Naive thymus-derived CD4-positive, alpha-beta T cell (primary cell): ENCODE data around the gene PTPRN2. TPM values are rescaled to one million over a fixed set of nuclear protein-coding genes. Genes with fewer than 3 reads are reported as not detected.

Source experiments
- ATAC-seq: fragments of 150-1000 bp; cut with Tn5 transposase; 2 replicates; pipeline ENCODE4 v1.10.0; 2021; ENCODE audit warnings: mild to moderate bottlenecking, moderate library complexity
- CTCF ChIA-PET: fragments of 350-600 bp; sonication (Branson Sonifier 250); formaldehyde crosslinking; loops from one replicate; lab custom pipeline; 2021; ENCODE audit warnings: antibody characterized with exemption; lab: Charles Lee
- POLR2A ChIA-PET: fragments of 350-600 bp; sonication (Branson Sonifier 250); formaldehyde crosslinking; loops from one replicate; lab custom pipeline; 2021; ENCODE audit warnings: antibody characterized with exemption, inconsistent platforms; lab: Charles Lee
- DNase-seq, 9 donors: peaks; one replicate each; pipeline versions ENCODE4 v3.0.0 to v3.0.0-alpha.2; 2020 to 2022; ENCODE audit warnings: mixed read lengths in 1 of 9
- H3K27ac ChIP-seq: one replicate; pipeline ENCODE4 v1.7.0; 2013; ENCODE audit warnings: mild to moderate bottlenecking, low read depth, low read length, moderate library complexity
- H3K27me3 ChIP-seq, 2 donors: one replicate each; pipeline ENCODE4 v1.7.0; 2013; ENCODE audit warnings: low read length in 2 of 2, mild to moderate bottlenecking in 2 of 2, moderate library complexity in 2 of 2; ENCODE audit not compliant: control insufficient read depth in 2 of 2, insufficient read depth in 2 of 2
- H3K36me3 ChIP-seq, 3 experiments: 1 replicate in 2 of 3; 2 replicates in 1 of 3; pipeline ENCODE4 v1.7.0; 2013; ENCODE audit warnings: low read length in 3 of 3, mild to moderate bottlenecking in 3 of 3, moderate library complexity in 1 of 3; ENCODE audit not compliant: insufficient read depth in 3 of 3, control insufficient read depth in 2 of 3
- H3K4me1 ChIP-seq, 2 donors: one replicate each; pipeline ENCODE4 v1.7.0; 2013; ENCODE audit warnings: low read length in 2 of 2, mild to moderate bottlenecking in 2 of 2, moderate library complexity in 1 of 2; ENCODE audit not compliant: control insufficient read depth in 2 of 2, insufficient read depth in 2 of 2
- H3K4me3 ChIP-seq: 2 replicates; pipeline ENCODE4 v1.7.0; 2013; ENCODE audit warnings: mild to moderate bottlenecking, low read length
- H3K9me3 ChIP-seq, 3 experiments: 1 replicate in 2 of 3; 2 replicates in 1 of 3; pipeline ENCODE4 v1.7.0; 2013; ENCODE audit warnings: low read length in 3 of 3; ENCODE audit not compliant: control insufficient read depth in 2 of 3
- H3K27ac Mint-ChIP-seq, 9 donors: one replicate each; pipeline ENCODE4 v1.8.0; 2020 to 2022; ENCODE audit warnings: mixed read lengths in 9 of 9, mild to moderate bottlenecking in 8 of 9, moderate library complexity in 5 of 9, inconsistent platforms in 2 of 9
- H3K27me3 Mint-ChIP-seq, 5 donors: one replicate each; pipeline ENCODE4 v1.8.0; 2021 to 2022; ENCODE audit warnings: mixed read lengths in 5 of 5, mild to moderate bottlenecking in 1 of 5
- H3K36me3 Mint-ChIP-seq, 5 donors: one replicate each; pipeline ENCODE4 v1.8.0; 2020 to 2022; ENCODE audit warnings: mixed read lengths in 5 of 5, mild to moderate bottlenecking in 3 of 5, inconsistent platforms in 1 of 5
- H3K4me1 Mint-ChIP-seq, 7 donors: one replicate each; pipeline ENCODE4 v1.8.0; 2020 to 2022; ENCODE audit warnings: mixed read lengths in 7 of 7, mild to moderate bottlenecking in 3 of 7, inconsistent platforms in 1 of 7
- H3K4me3 Mint-ChIP-seq, 10 donors: one replicate each; pipeline ENCODE4 v1.8.0; 2020 to 2022; ENCODE audit warnings: mild to moderate bottlenecking in 10 of 10, mixed read lengths in 10 of 10, moderate library complexity in 6 of 10, inconsistent platforms in 2 of 10
- H3K9me3 Mint-ChIP-seq, 11 donors: one replicate each; pipeline ENCODE4 v1.8.0; 2020 to 2022; ENCODE audit warnings: mixed read lengths in 11 of 11, mild to moderate bottlenecking in 4 of 11, inconsistent platforms in 1 of 11, moderate library complexity in 1 of 11
- intact Hi-C, 2 donors: fragments of 100-400 bp; cut with micrococcal nuclease; formaldehyde crosslinking; loops; one replicate each; pipeline ENCODE4 v1.15.1; 2023
- polyA plus RNA-seq, 2 donors: library from polyadenylated mRNA; unstranded; fragments of 300-500 nt; fragmentation: Illumina TruSeq; gene quantifications; one replicate each; pipeline ENCODE4 v1.2.3, GENCODE V29; 2021
- total RNA-seq, 6 experiments: library from RNA in 5 of 6; stranded (reverse) in 5 of 6; gene quantifications; 1 replicate in 5 of 6; 2 replicates in 1 of 6; pipeline ENCODE4 v1.2.3 and lab custom pipeline; 2021 to 2026

The PTPRN2 gene
- total and polyA plus RNA-seq, 7 experiments from 2014 or later: 0.58 to 2.3 (median 1.4) TPM

DNA sequence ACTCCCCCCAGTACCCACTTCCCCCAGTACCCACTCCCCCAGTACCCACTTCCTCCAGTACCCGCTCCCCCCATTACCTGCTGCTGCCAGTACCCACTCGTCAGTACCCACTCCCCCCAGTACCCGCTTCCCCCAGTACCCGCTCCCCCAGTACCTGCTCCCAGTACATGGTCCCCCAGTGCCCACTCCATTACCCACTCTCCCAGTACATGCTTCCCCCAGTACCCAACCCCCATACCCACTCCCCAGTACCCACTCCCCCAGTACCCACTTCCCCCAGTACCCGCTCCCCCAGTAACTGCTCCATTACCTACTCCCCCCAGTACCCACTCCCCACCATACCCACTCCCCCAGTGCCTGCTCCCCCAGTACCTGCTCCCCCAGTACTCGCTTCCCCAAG, 700.2 kb downstream of the PTPRN2 start:
- H3K4me3 Mint-ChIP-seq: no peak overlapping the region
- H3K36me3 Mint-ChIP-seq: no peaks in the 10 kb centered on the region
- no peak for ATAC-seq
- Histone ChIP-seq H3K27ac (no peak overlapping the region), H3K9me3 (peaks cover 0 to 18% (median 8%) of the 10 kb centered on the region in 3 experiments), H3K4me1 (peaks cover 0 to 18% of the 10 kb centered on the region in 2 donors), H3K36me3 (no peaks in the 10 kb centered on the region), H3K4me3 (no peak overlapping the region), H3K27me3 (no peaks in the 10 kb centered on the region)
- H3K4me1 Mint-ChIP-seq: peaks cover 0 to 45% (median 23%) of the 10 kb centered on the region in 7 donors
- H3K27ac Mint-ChIP-seq: no peak overlapping the region
- no peak for DNase-seq
- ChIA-PET CTCF (no interaction called here), POLR2A (interaction anchor here (0.6 kb wide), 1 partner anchor 44 kb away, joined by 3 read pairs; no protein-coding TSS in a partner anchor)
- H3K27me3 Mint-ChIP-seq: no peaks in the 10 kb centered on the region
- H3K9me3 Mint-ChIP-seq: peaks cover 0 to 4% (median 0%) of the 10 kb centered on the region in 11 donors
- intact Hi-C loops: no loop called here

GRCh38 chr7:157886711-157887110, 700.9 kb downstream of the PTPRN2 start:
- Mint-ChIP-seq H3K36me3 (no peaks in the 10 kb centered on the region), H3K27ac (peak overlapping the region in 5 of 9 donors; percentile 31 to 94 (median 65)), H3K9me3 (peaks cover 0 to 4% (median 0%) of the 10 kb centered on the region in 11 donors), H3K4me1 (peaks cover 0 to 38% (median 23%) of the 10 kb centered on the region in 7 donors), H3K4me3 (peak overlapping the region in 1 of 10 donors; percentile 9), H3K27me3 (no peaks in the 10 kb centered on the region)
- H3K4me3 ChIP-seq: no peak overlapping the region
- peaks cover 0 to 18% (median 8%) of the 10 kb centered on the region in 3 experiments for H3K9me3 ChIP-seq
- CTCF ChIA-PET: no interaction called here
- no peak for ATAC-seq
- intact Hi-C loops: no loop called here
- H3K27me3 ChIP-seq: no peaks in the 10 kb centered on the region
- no peak for DNase-seq
- H3K4me1 ChIP-seq: peaks cover 0 to 24% of the 10 kb centered on the region in 2 donors
- H3K36me3 ChIP-seq: no peaks in the 10 kb centered on the region
- POLR2A ChIA-PET: interaction anchor here (0.6 kb wide), 1 partner anchor 45 kb away, joined by 3 read pairs; no protein-coding TSS in a partner anchor
- no peak overlapping the region for H3K27ac ChIP-seq

GRCh38 chr7:157886266-157886665, 701.4 kb downstream of the PTPRN2 start:
- no peaks in the 10 kb centered on the region for H3K27me3 Mint-ChIP-seq
- Histone ChIP-seq H3K36me3 (no peaks in the 10 kb centered on the region), H3K27me3 (no peaks in the 10 kb centered on the region), H3K4me3 (no peak overlapping the region), H3K4me1 (peaks cover 0 to 24% of the 10 kb centered on the region in 2 donors), H3K27ac (no peak overlapping the region), H3K9me3 (peaks cover 0 to 18% (median 8%) of the 10 kb centered on the region in 3 experiments)
- intact Hi-C loops: no loop called here
- POLR2A ChIA-PET: interaction anchor here (0.6 kb wide), 1 partner anchor 13 kb away, joined by 3 read pairs; no protein-coding TSS in a partner anchor
- H3K4me1 Mint-ChIP-seq: peaks cover 0 to 34% (median 20%) of the 10 kb centered on the region in 7 donors
- no peaks in the 10 kb centered on the region for H3K36me3 Mint-ChIP-seq
- peaks cover 0 to 4% (median 0%) of the 10 kb centered on the region in 11 donors for H3K9me3 Mint-ChIP-seq
- peak overlapping the region in 6 of 9 donors; percentile 31 to 94 (median 73) for H3K27ac Mint-ChIP-seq
- peak overlapping the region in 3 of 10 donors; percentile 9 to 39 (median 22) for H3K4me3 Mint-ChIP-seq
- DNase-seq: peak in 6 of 9 donors; percentile 18 to 51 (median 42)
- ATAC-seq: peak; percentile 49
- CTCF ChIA-PET: no interaction called here

DNA sequence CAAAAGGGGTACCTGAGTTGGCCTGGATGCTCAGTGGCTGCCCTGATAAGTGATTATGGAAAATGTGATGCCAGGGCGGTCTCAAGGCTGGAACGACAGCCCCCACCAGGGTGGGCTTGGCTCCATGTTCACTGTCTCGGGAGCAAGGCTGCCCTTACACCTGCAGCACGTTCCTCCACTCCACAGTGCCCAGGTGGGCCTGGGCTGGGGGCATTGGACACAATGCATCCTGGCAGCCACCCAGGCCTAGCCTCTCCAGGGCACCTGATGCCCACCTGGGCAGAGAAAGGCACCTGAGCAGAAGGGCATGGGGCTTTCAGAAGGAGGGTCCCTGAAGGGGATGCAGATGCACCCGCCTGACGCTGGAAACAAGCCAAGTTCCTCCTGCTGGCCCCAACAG, 702.5 kb downstream of the PTPRN2 start:
- POLR2A ChIA-PET: no interaction called here
- intact Hi-C loops: no loop called here

DNA sequence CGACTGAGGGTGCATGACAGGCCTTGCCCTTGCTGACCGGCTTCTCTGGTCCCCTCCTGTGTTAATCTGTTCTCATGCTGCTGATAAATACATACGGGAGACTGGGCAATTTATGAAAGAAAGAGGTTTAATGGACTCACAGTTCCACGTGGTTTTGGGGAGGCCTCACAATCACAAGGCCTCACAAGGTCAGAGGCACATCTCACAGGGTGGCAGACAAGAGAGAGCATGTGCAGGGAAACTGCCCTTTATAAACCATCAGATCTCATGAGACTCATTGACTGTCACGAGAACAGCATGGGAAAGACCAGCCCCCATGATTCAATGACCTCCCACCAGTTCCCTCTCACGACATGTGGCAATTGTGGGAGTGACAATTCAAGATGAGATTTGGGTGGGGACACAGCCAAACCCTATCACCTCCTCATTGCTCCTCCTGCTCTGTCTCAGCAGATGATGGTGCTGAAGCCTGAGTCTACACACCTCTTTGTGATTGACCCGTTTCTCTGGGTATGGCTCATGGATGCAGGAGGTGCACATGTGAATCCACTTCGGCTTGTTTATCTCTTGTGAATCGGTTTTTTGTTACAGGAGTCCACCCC, 703.1 kb downstream of the PTPRN2 start:
- no peaks in the 10 kb centered on the region for H3K27me3 Mint-ChIP-seq
- CTCF ChIA-PET: no interaction called here
- no peak overlapping the region for H3K4me3 Mint-ChIP-seq
- no peak for DNase-seq
- Histone ChIP-seq H3K27ac (no peak overlapping the region), H3K4me3 (no peak overlapping the region), H3K36me3 (no peaks in the 10 kb centered on the region), H3K27me3 (no peaks in the 10 kb centered on the region), H3K4me1 (peaks cover 0 to 22% of the 10 kb centered on the region in 2 donors), H3K9me3 (peaks cover 0 to 18% (median 8%) of the 10 kb centered on the region in 3 experiments)
- H3K4me1 Mint-ChIP-seq: peaks cover 5 to 20% (median 8%) of the 10 kb centered on the region in 7 donors
- no peak for ATAC-seq
- POLR2A ChIA-PET: no interaction called here
- peak overlapping the region in 1 of 9 donors; percentile 62 for H3K27ac Mint-ChIP-seq
- peaks cover 0 to 6% (median 0%) of the 10 kb centered on the region in 5 donors for H3K36me3 Mint-ChIP-seq
- H3K9me3 Mint-ChIP-seq: peaks cover 0 to 14% (median 2%) of the 10 kb centered on the region in 11 donors
- intact Hi-C loops: no loop called here

More for the DNA sequence above, 702.5 kb downstream of the PTPRN2 start:
- Mint-ChIP-seq H3K4me3 (no peak overlapping the region), H3K27me3 (no peaks in the 10 kb centered on the region), H3K27ac (peak overlapping the region in 1 of 9 donors; percentile 62), H3K4me1 (peaks cover 5 to 24% (median 11%) of the 10 kb centered on the region in 7 donors), H3K9me3 (peaks cover 0 to 10% (median 2%) of the 10 kb centered on the region in 11 donors), H3K36me3 (peaks cover 0 to 6% (median 0%) of the 10 kb centered on the region in 5 donors)
- Histone ChIP-seq H3K4me1 (peaks cover 0 to 22% of the 10 kb centered on the region in 2 donors), H3K4me3 (no peak overlapping the region), H3K36me3 (no peaks in the 10 kb centered on the region), H3K9me3 (peaks cover 0 to 18% (median 8%) of the 10 kb centered on the region in 3 experiments), H3K27me3 (no peaks in the 10 kb centered on the region), H3K27ac (no peak overlapping the region)
- DNase-seq: no peak
- CTCF ChIA-PET: no interaction called here
- ATAC-seq: no peak

- Mint-ChIP-seq H3K36me3 (peaks cover 0 to 6% (median 0%) of the 10 kb centered on the region in 5 donors), H3K9me3 (peaks cover 0 to 16% (median 2%) of the 10 kb centered on the region in 11 donors), H3K4me3 (peak overlapping the region in 5 of 10 donors; percentile 2 to 60 (median 34)), H3K27ac (peak overlapping the region in 1 of 9 donors; percentile 14), H3K4me1 (peaks cover under 1 to 10% (median 6%) of the 10 kb centered on the region in 7 donors), H3K27me3 (no peaks in the 10 kb centered on the region)
- H3K4me3 ChIP-seq: no peak overlapping the region
- no peaks in the 10 kb centered on the region for H3K27me3 ChIP-seq
- intact Hi-C loops: no loop called here
- peak; percentile 78 for ATAC-seq
- peaks cover 0 to 19% of the 10 kb centered on the region in 2 donors for H3K4me1 ChIP-seq
- H3K36me3 ChIP-seq: no peaks in the 10 kb centered on the region
- H3K27ac ChIP-seq: peak overlapping the region; percentile 56
- peak in 7 of 9 donors; percentile 45 to 77 (median 57) for DNase-seq
- peaks cover 0 to 18% (median 8%) of the 10 kb centered on the region in 3 experiments for H3K9me3 ChIP-seq
- ChIA-PET POLR2A (interaction anchor here (0.8 kb wide), 1 partner anchor 53 kb away, joined by 4 read pairs; no protein-coding TSS in a partner anchor), CTCF (interaction anchor here (0.7 kb wide), 1 partner anchor 23 kb away, joined by 4 read pairs; no protein-coding TSS in a partner anchor)
Observed at GRCh38 chr7:157881048-157881771, 706.4 kb downstream of the PTPRN2 start.
